HepG2 (cell line): ENCODE results near the gene SLC6A9. TPM values are rescaled to one million over a fixed set of nuclear protein-coding genes. Genes with fewer than 3 reads are reported as not detected.

Experiments
- BATF2 ChIP-seq: sonication (generic); formaldehyde crosslinking; IDR thresholded peaks from 2 replicates; pipeline ENCODE4 v1.8.0; 2022; ENCODE audit warnings: mild to moderate bottlenecking, missing genetic modification reagents, moderate library complexity
- BRF2 ChIP-seq: sonication (generic); formaldehyde crosslinking; IDR thresholded peaks from 2 replicates; pipeline ENCODE4 v1.8.1; 2022; ENCODE audit warnings: mild to moderate bottlenecking, missing genetic modification reagents
- GPN1 ChIP-seq: sonication (generic); formaldehyde crosslinking; IDR thresholded peaks from 2 replicates; pipeline ENCODE4 v1.5.1; 2020; ENCODE audit warnings: missing genetic modification reagents, borderline replicate concordance
- HNF4G ChIP-seq, 2 experiments: sonication (generic) in 1 of 2; formaldehyde crosslinking in 1 of 2; IDR thresholded peaks; 2 replicates each; pipeline versions ENCODE4 v1.4.0 to v1.6.1; 2011 to 2020; ENCODE audit warnings: borderline replicate concordance in 2 of 2, low read depth in 2 of 2, mild to moderate bottlenecking in 2 of 2, low read length in 1 of 2, missing genetic modification reagents in 1 of 2, moderate library complexity in 1 of 2
- HNRNPLL ChIP-seq: fragments of 200-400 bp; formaldehyde crosslinking; IDR thresholded peaks from 2 replicates; pipeline ENCODE4 v1.6.1; 2017; ENCODE audit warnings: mild to moderate bottlenecking, low read depth, low read length; ENCODE audit not compliant: poor library complexity, severe bottlenecking
- KDM5B ChIP-seq: sonication (generic); formaldehyde crosslinking; IDR thresholded peaks from 2 replicates; pipeline ENCODE4 v1.4.0; 2020; ENCODE audit warnings: missing genetic modification reagents, mild to moderate bottlenecking, borderline replicate concordance
- KLF9 ChIP-seq: IDR thresholded peaks from 2 replicates; pipeline ENCODE4 v1.6.1; 2016; ENCODE audit warnings: low read depth
- MBNL3 ChIP-seq: fragments of 250-450 bp; sonication (Bioruptor Pico); conservative IDR thresholded peaks from 2 replicates; pipeline ENCODE4 v1.8.0; 2022; ENCODE audit warnings: mild to moderate bottlenecking, inconsistent platforms
- MEIS1 ChIP-seq: sonication (generic); formaldehyde crosslinking; IDR thresholded peaks from 2 replicates; pipeline ENCODE4 v1.9.0; 2021; ENCODE audit warnings: mild to moderate bottlenecking, missing genetic modification reagents, moderate library complexity, borderline replicate concordance
- MTF1 ChIP-seq: sonication (generic); formaldehyde crosslinking; IDR thresholded peaks from 2 replicates; pipeline ENCODE4 v1.5.0; 2020; ENCODE audit warnings: missing genetic modification reagents
- NFYB ChIP-seq: sonication (generic); formaldehyde crosslinking; IDR thresholded peaks from 2 replicates; pipeline ENCODE4 v1.4.0; 2020; ENCODE audit warnings: missing genetic modification reagents
- PAF1 ChIP-seq: IDR thresholded peaks from 2 replicates; pipeline ENCODE4 v1.6.1; 2016; ENCODE audit warnings: missing genetic modification reagents, missing compliant biosample characterization
- PAX8 ChIP-seq: sonication (generic); formaldehyde crosslinking; IDR thresholded peaks from 2 replicates; pipeline ENCODE4 v1.8.0; 2022; ENCODE audit warnings: mild to moderate bottlenecking, missing genetic modification reagents, borderline replicate concordance
- RBM22 ChIP-seq: fragments of 200-400 bp; formaldehyde crosslinking; optimal IDR thresholded peaks from 2 replicates; pipeline ENCODE3; 2017; ENCODE audit warnings: mild to moderate bottlenecking, low read length, moderate library complexity
- RCOR2 ChIP-seq: IDR thresholded peaks from 2 replicates; pipeline ENCODE4 v1.6.1; 2016; ENCODE audit warnings: missing biosample characterization, missing genetic modification reagents
- RELA ChIP-seq: sonication (generic); formaldehyde crosslinking; IDR thresholded peaks from 2 replicates; pipeline ENCODE4 v1.4.0; 2020; ENCODE audit warnings: missing genetic modification reagents
- RORA ChIP-seq: sonication (generic); formaldehyde crosslinking; IDR thresholded peaks from 2 replicates; pipeline ENCODE4 v1.5.0; 2020; ENCODE audit warnings: mild to moderate bottlenecking, missing genetic modification reagents, moderate library complexity
- SAFB2 ChIP-seq: sonication (generic); formaldehyde crosslinking; IDR thresholded peaks from 2 replicates; pipeline ENCODE4 v1.5.1; 2020; ENCODE audit warnings: missing genetic modification reagents, low read depth, mild to moderate bottlenecking, borderline replicate concordance
- TSC22D2 ChIP-seq: sonication (generic); formaldehyde crosslinking; IDR thresholded peaks from 2 replicates; pipeline ENCODE4 v1.5.1; 2020; ENCODE audit warnings: missing genetic modification reagents, mild to moderate bottlenecking, borderline replicate concordance
- U2AF2 ChIP-seq: fragments of 200-400 bp; formaldehyde crosslinking; IDR thresholded peaks from 2 replicates; pipeline ENCODE4 v1.6.1; 2017; ENCODE audit warnings: low read depth, mild to moderate bottlenecking, low read length
- ZBTB7A ChIP-seq: sonication (generic); formaldehyde crosslinking; IDR thresholded peaks from 2 replicates; pipeline ENCODE4 v1.8.0; 2022; ENCODE audit warnings: mild to moderate bottlenecking, missing genetic modification reagents
- ZNF101 ChIP-seq: sonication (generic); formaldehyde crosslinking; IDR thresholded peaks from 2 replicates; pipeline ENCODE4 v1.4.0; 2020; ENCODE audit warnings: mild to moderate bottlenecking, low read depth, missing genetic modification reagents, borderline replicate concordance
- ZNF256 ChIP-seq: sonication (generic); formaldehyde crosslinking; conservative IDR thresholded peaks from 2 replicates; pipeline ENCODE4 v1.4.0; 2020; ENCODE audit warnings: missing genetic modification reagents
- ZNF543 ChIP-seq: sonication (generic); formaldehyde crosslinking; IDR thresholded peaks from 2 replicates; pipeline ENCODE4 v1.4.0; 2020; ENCODE audit warnings: mild to moderate bottlenecking, missing genetic modification reagents
- ZNF558 ChIP-seq: sonication (generic); formaldehyde crosslinking; IDR thresholded peaks from 2 replicates; pipeline ENCODE4 v1.9.0; 2022; ENCODE audit warnings: mild to moderate bottlenecking, missing genetic modification reagents, borderline replicate concordance
- ZNF724P ChIP-seq: sonication (generic); formaldehyde crosslinking; IDR thresholded peaks from 2 replicates; pipeline ENCODE4 v1.8.0; 2022; ENCODE audit warnings: missing genetic modification reagents, borderline replicate concordance
- ZNF747 ChIP-seq: sonication (generic); formaldehyde crosslinking; IDR thresholded peaks from 2 replicates; pipeline ENCODE4 v1.8.1; 2023; ENCODE audit warnings: missing genetic modification reagents, mild to moderate bottlenecking, borderline replicate concordance
- polyA plus RNA-seq, 8 experiments: library from polyadenylated mRNA; depleted of rRNA in 3 of 8; stranded (reverse) in 7 of 8; unstranded in 1 of 8; fragments of >200 nt; fragmentation: Illumina TruSeq in 4 of 8; extraction: Trizol in 4 of 8; gene quantifications; 2 replicates each; pipeline versions ENCODE4 v1.2.1 to v1.2.3, GENCODE V29; 2011 to 2016; ENCODE audit warnings: low read depth in 4 of 8, missing spikeins in 1 of 8, mixed read lengths in 1 of 8; ENCODE audit not compliant: insufficient read depth in 1 of 8
- total RNA-seq, 5 experiments: library from RNA; depleted of rRNA; stranded (reverse); fragments of >200 nt; fragmentation: Illumina TruSeq; extraction: Trizol; gene quantifications; 2 replicates each; pipeline ENCODE4 v1.2.3, GENCODE V29; 2016; ENCODE audit warnings: low read depth in 1 of 5
- TF ChIP-seq, protein P1 (sequence below): sonication (generic); formaldehyde crosslinking; IDR thresholded peaks from 2 replicates; pipeline ENCODE4 v1.4.0; 2020; ENCODE audit warnings: missing genetic modification reagents, borderline replicate concordance

SLC6A9 gene
- total and polyA plus RNA-seq, 2 of the 13 experiments (the other 11 are each of a cell fraction or from before 2014, with no cell fraction given) = 8.5 to 9.9 TPM

DNA sequence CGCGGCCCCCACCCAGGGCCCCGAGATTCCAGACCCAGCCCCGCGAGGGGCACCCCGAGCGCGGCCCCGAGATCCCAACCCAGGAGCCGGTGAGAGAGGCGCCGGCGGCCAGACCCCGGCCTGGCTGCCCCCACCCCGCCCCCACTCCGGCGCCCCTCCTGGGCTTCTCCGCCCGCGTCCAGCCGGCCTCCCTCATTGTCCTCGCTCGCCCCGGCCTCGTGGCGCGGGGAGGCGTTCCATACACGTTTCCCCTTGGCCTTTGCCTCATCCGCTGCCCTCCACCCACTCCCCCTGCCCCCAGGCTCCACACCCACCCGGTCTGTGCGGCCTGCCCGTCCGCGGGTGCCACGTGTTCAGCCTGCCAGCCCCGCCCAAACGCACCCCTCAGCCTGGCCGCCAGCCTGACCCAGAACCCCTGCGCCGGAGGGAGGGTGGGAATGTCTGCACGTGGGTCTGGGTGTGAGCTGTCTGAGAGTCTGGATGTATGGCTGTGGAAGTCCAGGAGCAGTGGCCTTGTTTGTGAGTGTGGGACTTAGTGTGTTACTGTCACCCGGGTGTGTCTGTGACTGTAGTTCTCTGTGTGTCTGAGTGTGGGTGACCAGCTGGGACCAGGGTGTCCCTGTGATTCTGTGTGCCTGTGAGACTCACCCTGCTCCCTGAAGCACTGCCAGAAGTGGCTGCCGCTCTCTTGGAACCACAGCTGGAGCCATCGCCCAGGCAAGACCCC is 51.6 kb downstream of the SLC6A9 start (continued):
- TF ChIP-seq BATF2 (CRISPR knock-in tag) = no peak
- TF ChIP-seq, protein P1, sequence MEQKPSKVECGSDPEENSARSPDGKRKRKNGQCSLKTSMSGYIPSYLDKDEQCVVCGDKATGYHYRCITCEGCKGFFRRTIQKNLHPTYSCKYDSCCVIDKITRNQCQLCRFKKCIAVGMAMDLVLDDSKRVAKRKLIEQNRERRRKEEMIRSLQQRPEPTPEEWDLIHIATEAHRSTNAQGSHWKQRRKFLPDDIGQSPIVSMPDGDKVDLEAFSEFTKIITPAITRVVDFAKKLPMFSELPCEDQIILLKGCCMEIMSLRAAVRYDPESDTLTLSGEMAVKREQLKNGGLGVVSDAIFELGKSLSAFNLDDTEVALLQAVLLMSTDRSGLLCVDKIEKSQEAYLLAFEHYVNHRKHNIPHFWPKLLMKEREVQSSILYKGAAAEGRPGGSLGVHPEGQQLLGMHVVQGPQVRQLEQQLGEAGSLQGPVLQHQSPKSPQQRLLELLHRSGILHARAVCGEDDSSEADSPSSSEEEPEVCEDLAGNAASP (CRISPR knock-in tag) = no peak
- no peak for TF ChIP-seq MBNL3
- TF ChIP-seq ZNF543 (CRISPR knock-in tag) = 0 out of 2 replicates have a peak, but pooled peaks have one; percentile 39
- no peak for TF ChIP-seq U2AF2
- TF ChIP-seq TSC22D2 (CRISPR knock-in tag) = no peak
- TF ChIP-seq ZBTB7A (CRISPR knock-in tag) = no peak
- no peak for TF ChIP-seq RCOR2 (CRISPR knock-in tag)
- TF ChIP-seq RORA = no peak
- no peak for TF ChIP-seq GPN1 (CRISPR knock-in tag)
- TF ChIP-seq ZNF724P (CRISPR knock-in tag) = peak; percentile 53; the same call in 1 of the 2 replicates
- no peak for TF ChIP-seq MTF1 (CRISPR knock-in tag)
- no peak for TF ChIP-seq ZNF747 (CRISPR knock-in tag)
- peak; percentile 63; the same call in 1 of the 2 replicates for TF ChIP-seq KDM5B (CRISPR knock-in tag)
- no peak for TF ChIP-seq ZNF101
- peak; percentile 63 for TF ChIP-seq NFYB (CRISPR knock-in tag)
- peak; percentile 74; the same call in 1 of the 2 replicates for TF ChIP-seq MEIS1
- no peak for TF ChIP-seq HNRNPLL
- TF ChIP-seq PAX8 = no peak
- 0 out of 2 replicates have a peak, but pooled peaks have one; percentile 69 for TF ChIP-seq SAFB2
- no peak for TF ChIP-seq ZNF256 (CRISPR knock-in tag)
- TF ChIP-seq PAF1 (CRISPR knock-in tag) = no peak
- TF ChIP-seq KLF9 (CRISPR knock-in tag) = no peak
- no peak for TF ChIP-seq RBM22
- no peak for TF ChIP-seq RELA (CRISPR knock-in tag)
- no peak for TF ChIP-seq BRF2 (CRISPR knock-in tag)
- peak; percentile 23; the same call in 1 of the 2 replicates for TF ChIP-seq HNF4G (IDR thresholded peaks at IDR 0.05; ENCODE audit: borderline replicate concordance, low read depth, low read length)
- TF ChIP-seq HNF4G (CRISPR knock-in tag; IDR thresholded peaks at IDR 0.05; ENCODE audit: borderline replicate concordance, low read depth) = peak; percentile 56; the same call in 1 of the 2 replicates
- TF ChIP-seq ZNF558 = peak; percentile 79; the same call in 1 of the 2 replicates
